Right lobe of liver (tissue), 6 donors: ENCODE measurements around the gene NAGLU. TPM values are rescaled to one million over a fixed set of nuclear protein-coding genes. Genes with fewer than 3 reads are reported as not detected.

Experiments used
- ATAC-seq, 4 donors: fragments of 200-7000 bp; cut with Tn5 transposase; one replicate each; pipeline ENCODE4 v1.9.1; 2020; ENCODE audit warnings: mild to moderate bottlenecking in 4 of 4, moderate library complexity in 4 of 4
- DNase-seq, 3 donors: peaks; one replicate each; pipeline ENCODE4 v3.0.0-alpha.2; 2020
- H3K27ac ChIP-seq, 3 donors: fragments of 200-600 bp; one replicate each; pipeline ENCODE4 v1.8.0; 2022
- H3K27me3 ChIP-seq, 2 donors: fragments of 200-600 bp; one replicate each; pipeline ENCODE4 v1.8.0; 2022
- H3K36me3 ChIP-seq, 4 donors: fragments of 200-600 bp; sonication (generic) in 1 of 4; one replicate each; pipeline versions ENCODE4 v1.5.1 to v1.8.0; 2017 to 2022; ENCODE audit warnings: control low read depth in 1 of 4
- H3K4me1 ChIP-seq, 4 donors: fragments of 200-600 bp; sonication (generic) in 1 of 4; one replicate each; pipeline versions ENCODE4 v1.5.1 to v1.8.0; 2017 to 2022; ENCODE audit warnings: control low read depth in 1 of 4
- H3K4me3 ChIP-seq, 3 donors: fragments of 200-600 bp; one replicate each; pipeline ENCODE4 v1.8.0; 2022
- H3K9me3 ChIP-seq, 4 donors: fragments of 200-600 bp; sonication (generic) in 1 of 4; one replicate each; pipeline versions ENCODE4 v1.5.1 to v1.8.0; 2017 to 2022; ENCODE audit warnings: control low read depth in 1 of 4
- POLR2A ChIP-seq: fragments of 450-650 bp; IDR thresholded peaks from one replicate; pipeline ENCODE4 v1.6.1; 2017; ENCODE audit warnings: antibody characterized with exemption, mild to moderate bottlenecking
- WGBS: methylation state at CpG from one replicate; pipeline ENCODE4 v1.1.6; 2018; ENCODE audit warnings: low coverage, low lambda C conversion rate; ENCODE audit not compliant: insufficient coverage; ENCODE audit errors: missing lambda C conversion rate; 5-methylcytosine and 5-hydroxymethylcytosine counted together
- intact Hi-C, 2 donors: fragments of 100-400 bp; cut with DNase I; formaldehyde crosslinking; loops; one replicate each; pipeline versions ENCODE4 v1.11.2 to v1.14.1; 2022
- long read RNA-seq: library from polyadenylated mRNA; unstranded; transcript quantifications from one replicate; pipeline ENCODE4 v2.0.0, GENCODE V29; 2019
- total RNA-seq, 6 experiments: library from RNA; depleted of rRNA in 2 of 6; stranded (reverse); fragments of >200 nt in 2 of 6; fragmentation: NEBNext Ultra II Directional in 3 of 6; extraction: Animal tissue kit (Norgen Biotek cat#: 25700) in 3 of 6; gene quantifications; one replicate each; pipeline versions ENCODE4 v1.1.0 to v1.2.4, GENCODE V29; 2016 to 2023
- TF ChIP-seq, protein P1 (sequence below), 4 donors: fragments of 200-600 bp in 3 of 4; fragments of 450-650 bp in 1 of 4; IDR thresholded peaks; one replicate each; pipeline versions ENCODE4 v1.5.1 to v1.8.0; 2016 to 2022; ENCODE audit warnings: antibody characterized with exemption in 4 of 4, mild to moderate bottlenecking in 2 of 4
- donor health status: DM: no; HTN: yes; CAD: no.
- donor health status: DM: no; HTN: no; CAD: no.
- donor health status: DM: no; HTN: no; CAD: no.
- donor health status: DM: no; HTN: yes; CAD: no.
- donor health status: DM: no; HTN: yes; CAD: no.

Gene NAGLU
- 10 to 100 TPM; 36.4 to 81.6 (median 43.7) TPM for total RNA-seq
- long read RNA-seq, partial matches to known transcripts, result 2 of 2 reads
- long read RNA-seq, other reads (novel, unspliced or antisense), result 0 of 2 reads

DNA sequence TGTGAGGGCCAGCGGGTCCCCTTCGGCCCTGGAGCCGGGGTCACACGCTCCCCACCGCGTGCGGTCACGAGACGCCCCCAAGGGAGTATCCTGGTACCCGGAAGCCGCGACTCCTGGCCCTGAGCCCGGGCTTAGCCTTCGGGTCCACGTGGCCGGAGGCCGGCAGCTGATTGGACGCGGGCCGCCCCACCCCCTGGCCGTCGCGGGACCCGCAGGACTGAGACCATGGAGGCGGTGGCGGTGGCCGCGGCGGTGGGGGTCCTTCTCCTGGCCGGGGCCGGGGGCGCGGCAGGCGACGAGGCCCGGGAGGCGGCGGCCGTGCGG is at the start of gene NAGLU:
TSS of gene NAGLU (plus strand) at position 194 of the 324 bp plus-strand sequence. CDS start at position 226, 32 bp downstream.
- H3K9me3 ChIP-seq, result no peaks in the 10 kb centered on the region
- peaks cover 0 to 36% (median 17%) of the 10 kb centered on the region in 4 donors for H3K4me1 ChIP-seq
- H3K27ac ChIP-seq, result peak within 1 kb of the TSS; percentile 89 to 100 (median 92)
- 0% methylated on average over 10 of the region's 40 CpGs for WGBS
- no peak for TF ChIP-seq POLR2A
- TF ChIP-seq, protein P1, sequence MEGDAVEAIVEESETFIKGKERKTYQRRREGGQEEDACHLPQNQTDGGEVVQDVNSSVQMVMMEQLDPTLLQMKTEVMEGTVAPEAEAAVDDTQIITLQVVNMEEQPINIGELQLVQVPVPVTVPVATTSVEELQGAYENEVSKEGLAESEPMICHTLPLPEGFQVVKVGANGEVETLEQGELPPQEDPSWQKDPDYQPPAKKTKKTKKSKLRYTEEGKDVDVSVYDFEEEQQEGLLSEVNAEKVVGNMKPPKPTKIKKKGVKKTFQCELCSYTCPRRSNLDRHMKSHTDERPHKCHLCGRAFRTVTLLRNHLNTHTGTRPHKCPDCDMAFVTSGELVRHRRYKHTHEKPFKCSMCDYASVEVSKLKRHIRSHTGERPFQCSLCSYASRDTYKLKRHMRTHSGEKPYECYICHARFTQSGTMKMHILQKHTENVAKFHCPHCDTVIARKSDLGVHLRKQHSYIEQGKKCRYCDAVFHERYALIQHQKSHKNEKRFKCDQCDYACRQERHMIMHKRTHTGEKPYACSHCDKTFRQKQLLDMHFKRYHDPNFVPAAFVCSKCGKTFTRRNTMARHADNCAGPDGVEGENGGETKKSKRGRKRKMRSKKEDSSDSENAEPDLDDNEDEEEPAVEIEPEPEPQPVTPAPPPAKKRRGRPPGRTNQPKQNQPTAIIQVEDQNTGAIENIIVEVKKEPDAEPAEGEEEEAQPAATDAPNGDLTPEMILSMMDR (IDR thresholded peaks at IDR 0.05), result no peak
- intact Hi-C loops, result no loop called here
- ATAC-seq (peak; percentile 73 to 84 (median 80)), DNase-seq (peak; percentile 98 to 99 (median 99))
- H3K27me3 ChIP-seq, result no peaks in the 10 kb centered on the region
- peaks cover 0 to 11% (median 2%) of the 10 kb centered on the region in 4 donors for H3K36me3 ChIP-seq
- peak within 1 kb of the TSS; percentile 44 to 69 (median 64) for H3K4me3 ChIP-seq

DNA sequence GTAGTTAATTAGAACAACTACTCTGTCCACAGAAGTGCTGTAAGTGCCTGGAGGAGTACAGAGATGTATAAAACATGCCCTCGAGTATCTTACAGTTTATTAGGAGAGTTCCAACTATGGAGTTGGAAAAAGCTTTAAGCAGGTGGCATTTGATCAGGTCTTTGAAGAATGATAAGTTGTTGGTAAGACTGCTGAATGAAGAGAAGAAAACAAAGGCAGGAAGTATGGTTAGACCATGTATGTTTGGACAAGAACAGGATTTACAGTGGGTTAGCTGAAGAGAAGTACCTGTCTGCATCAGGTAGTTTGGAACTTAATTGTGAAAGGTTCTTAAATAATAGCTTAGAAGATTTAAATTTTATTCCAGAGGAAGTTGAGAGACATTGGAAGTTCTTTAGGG is 48.0 kb upstream of the NAGLU start:
- ATAC-seq (no peak), DNase-seq (no peak)
- no peak for TF ChIP-seq POLR2A
- TF ChIP-seq, protein P1 (IDR thresholded peaks at IDR 0.05), result no peak
- Histone ChIP-seq H3K36me3 (peaks cover 2 to 96% (median 37%) of the 10 kb centered on the region in 4 donors), H3K4me3 (no peak overlapping the region), H3K9me3 (no peaks in the 10 kb centered on the region), H3K4me1 (peaks cover 0 to 10% (median 3%) of the 10 kb centered on the region in 4 donors), H3K27me3 (no peaks in the 10 kb centered on the region), H3K27ac (no peak overlapping the region)
- intact Hi-C loops, result loop anchor here in 1 of 2 donors (10.0 kb wide), 1 partner anchor 153 kb away; no protein-coding TSS in a partner anchor
- WGBS, result 100% methylated on average over 1 of the region's 1 CpG

DNA sequence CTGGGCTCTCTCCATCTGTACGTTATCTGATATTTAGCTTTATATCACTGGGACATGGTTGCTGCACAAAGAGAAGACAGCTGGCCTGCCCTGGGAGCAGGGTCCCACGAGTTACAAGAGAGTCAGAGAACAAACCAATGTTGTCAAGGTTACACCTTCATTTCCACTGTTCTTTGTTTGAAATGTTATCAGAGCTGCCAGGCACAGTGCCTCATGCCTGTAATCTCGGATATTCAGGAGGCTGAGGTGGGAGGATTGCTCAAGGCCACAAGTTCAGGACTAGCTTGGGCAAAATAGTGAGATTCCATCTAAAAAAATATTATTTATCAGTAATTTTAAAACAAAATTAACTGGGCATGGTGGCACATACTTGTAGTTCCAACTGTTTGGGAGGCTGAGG is 42.7 kb upstream of the NAGLU start:
- 60% methylated on average over 3 of the region's 3 CpGs for WGBS
- no peak for DNase-seq

DNA sequence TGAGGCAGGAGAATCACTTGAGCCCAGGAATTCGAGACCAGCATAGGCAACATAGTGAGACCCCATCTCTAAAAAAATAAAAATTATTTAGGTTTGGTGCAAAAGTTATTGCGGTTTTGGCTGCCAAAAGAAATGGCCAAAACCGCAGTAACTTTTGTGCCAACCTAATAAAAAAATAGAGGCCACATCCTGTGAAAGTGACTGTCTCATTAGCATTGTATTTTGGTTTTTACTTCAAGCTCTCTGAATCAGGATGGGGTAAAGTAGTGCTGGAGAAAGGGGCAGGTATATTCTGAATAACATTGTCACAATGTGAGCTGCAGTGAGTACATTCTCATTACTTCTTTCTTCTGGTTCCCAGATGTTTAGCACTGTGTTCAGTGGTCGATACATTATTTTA is 41.4 kb upstream of the NAGLU start:
- intact Hi-C loops, result no loop called here
- Histone ChIP-seq H3K27ac (no peak overlapping the region), H3K9me3 (no peaks in the 10 kb centered on the region), H3K27me3 (no peaks in the 10 kb centered on the region), H3K4me1 (no peaks in the 10 kb centered on the region), H3K4me3 (no peak overlapping the region), H3K36me3 (peaks cover 5 to 82% (median 26%) of the 10 kb centered on the region in 4 donors)
- ATAC-seq (no peak), DNase-seq (no peak)
- no peak for TF ChIP-seq POLR2A
- TF ChIP-seq, protein P1 (IDR thresholded peaks at IDR 0.05), result no peak
- 49% methylated on average over 4 of the region's 4 CpGs for WGBS

More for the DNA sequence above, 42.7 kb upstream of the NAGLU start:
- intact Hi-C loops, result no loop called here
- Histone ChIP-seq H3K4me3 (no peak overlapping the region), H3K36me3 (peaks cover 5 to 84% (median 25%) of the 10 kb centered on the region in 4 donors), H3K27me3 (no peaks in the 10 kb centered on the region), H3K9me3 (no peaks in the 10 kb centered on the region), H3K27ac (no peak overlapping the region), H3K4me1 (no peaks in the 10 kb centered on the region)
- TF ChIP-seq, protein P1 (IDR thresholded peaks at IDR 0.05), result no peak
- no peak for TF ChIP-seq POLR2A
- no peak for ATAC-seq
